Measurements from ENCODE around the gene CRMP1. TPM values are rescaled to one million over a fixed set of nuclear protein-coding genes. Genes with fewer than 3 reads are reported as not detected.

The CRMP1 gene
- total and polyA plus RNA-seq, 2 of the 4 experiments (the other 2 are of a cell fraction): 4.1 to 7.4 TPM

DNA sequence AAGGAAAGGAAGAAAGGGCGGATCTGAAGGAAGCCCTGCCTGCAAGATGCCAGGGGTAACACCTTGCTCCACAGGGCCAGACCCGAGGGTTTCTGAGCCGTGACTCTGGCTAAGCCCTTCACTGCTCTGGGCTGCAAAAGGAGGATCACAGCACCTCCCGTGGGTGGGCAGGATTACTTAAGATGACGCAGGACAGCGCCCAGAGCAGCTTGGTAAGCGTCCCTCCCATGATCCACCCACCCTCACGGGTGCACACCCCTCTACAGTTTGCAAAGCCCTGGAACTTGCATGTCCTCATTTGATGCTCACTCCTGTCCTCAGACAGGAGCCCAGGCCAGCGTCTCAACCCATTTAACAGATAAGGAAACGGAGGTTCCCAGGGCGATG, 64.9 kb downstream of the CRMP1 start:
- Histone ChIP-seq H2BK15ac (ENCODE audit: low read depth, low read length) (no peak overlapping the region), H3K18ac (ENCODE audit: low read depth, low read length) (no peak overlapping the region), H2BK5ac (ENCODE audit: low read depth, low read length, poor library complexity, severe bottlenecking) (no peak overlapping the region), H4K8ac (ENCODE audit: low read depth in 2 of 2, low read length in 2 of 2) (no peak overlapping the region), H2AK5ac (ENCODE audit: low read depth, low read length) (no peak overlapping the region), H3K23ac (ENCODE audit: low read depth, low read length) (no peak overlapping the region), H3K9ac (ENCODE audit: low read depth, low read length) (no peak overlapping the region), H3K36me3 (ENCODE audit: control insufficient read depth, insufficient read depth, low read length) (peaks cover 31% of the 10 kb centered on the region), H3K27me3 (ENCODE audit: control insufficient read depth, insufficient read depth, low read length) (no peaks in the 10 kb centered on the region), H3K4me3 (ENCODE audit: insufficient read depth, low read depth, low read length) (no peak overlapping the region), H2AK9ac (replicated peaks; ENCODE audit: low read depth, low read length, poor library complexity) (no peak overlapping the region), H4K5ac (ENCODE audit: low read depth, low read length) (no peak overlapping the region), H4K20me1 (ENCODE audit: insufficient read depth, low read length) (peaks cover 18% of the 10 kb centered on the region; the same call in 1 of the 2 replicates), H4K91ac (ENCODE audit: insufficient read depth, low read depth, low read length) (no peak overlapping the region), H3K9me1 (ENCODE audit: insufficient read depth, low read length) (peaks cover 11% of the 10 kb centered on the region), H3K79me1 (ENCODE audit: low read depth in 1 of 2, low read length in 2 of 2) (0 out of 4 replicates have a peak, but pooled peaks cover 0 to 6% of the 10 kb centered on the region in 2 experiments), H2BK20ac (ENCODE audit: low read depth, low read length) (no peak overlapping the region), H2AFZ (replicated peaks; ENCODE audit: low read length, poor library complexity) (no peak overlapping the region), H3K4me1 (ENCODE audit: control insufficient read depth, insufficient read depth, low read length) (no peaks in the 10 kb centered on the region), H3K4ac (ENCODE audit: low read depth, low read length) (no peak overlapping the region), H2BK120ac (ENCODE audit: low read depth, low read length) (no peak overlapping the region), H3K27ac (ENCODE audit: insufficient read depth, low read length) (no peak overlapping the region), H3K56ac (ENCODE audit: extremely low read depth, insufficient read depth, low read length) (no peak overlapping the region), H3K4me2 (ENCODE audit: low read depth, low read length) (no peak overlapping the region), H3K14ac (replicated peaks; ENCODE audit: low read depth, low read length) (no peak overlapping the region), H3K9me3 (ENCODE audit: control insufficient read depth, insufficient read depth, low read length) (no peaks in the 10 kb centered on the region)
- ChIA-PET POLR2A (ENCODE audit: unreplicated experiment) (no interaction called here), CTCF (no interaction called here)
- dilution Hi-C loops (cut with HindIII; ENCODE audit: low sequenced_read_pairs, unreplicated experiment) (no loop called here), intact Hi-C loops (cut with micrococcal nuclease) (loop anchor here (10.0 kb wide), 1 partner anchor 443 kb away; no protein-coding TSS in a partner anchor), in situ Hi-C loops (cut with MboI; ENCODE audit: low sequenced_read_pairs) (no loop called here)
- DNase-seq: no peak
- ATAC-seq (ENCODE audit: low read depth): no peak
- BruUV-seq (replicated peaks): TSS peak; percentile 3
- TF ChIP-seq MXI1 (IDR thresholded peaks at IDR 0.05; ENCODE audit: borderline replicate concordance, low read depth, low read length): no peak
- no peak for TF ChIP-seq RFX5 (IDR thresholded peaks at IDR 0.05; ENCODE audit: low read depth, low read length)
- TF ChIP-seq CHD1 (IDR thresholded peaks at IDR 0.05; ENCODE audit: low read depth, low read length): no peak
- TF ChIP-seq SMC3 (IDR thresholded peaks at IDR 0.05; ENCODE audit: low read depth, low read length): no peak
- no peak for TF ChIP-seq FOS (IDR thresholded peaks at IDR 0.05; ENCODE audit: low read depth, low read length)
- TF ChIP-seq NFE2L2 (IDR thresholded peaks at IDR 0.05; ENCODE audit: low read depth, low read length): no peak
- TF ChIP-seq CEBPB (IDR thresholded peaks at IDR 0.05; ENCODE audit: low read depth, low read length): no peak
- no peak for TF ChIP-seq MAZ (IDR thresholded peaks at IDR 0.05; ENCODE audit: borderline replicate concordance, low read depth, low read length)
- TF ChIP-seq, protein P1, sequence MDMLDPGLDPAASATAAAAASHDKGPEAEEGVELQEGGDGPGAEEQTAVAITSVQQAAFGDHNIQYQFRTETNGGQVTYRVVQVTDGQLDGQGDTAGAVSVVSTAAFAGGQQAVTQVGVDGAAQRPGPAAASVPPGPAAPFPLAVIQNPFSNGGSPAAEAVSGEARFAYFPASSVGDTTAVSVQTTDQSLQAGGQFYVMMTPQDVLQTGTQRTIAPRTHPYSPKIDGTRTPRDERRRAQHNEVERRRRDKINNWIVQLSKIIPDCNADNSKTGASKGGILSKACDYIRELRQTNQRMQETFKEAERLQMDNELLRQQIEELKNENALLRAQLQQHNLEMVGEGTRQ (IDR thresholded peaks at IDR 0.05; ENCODE audit: low read depth, low read length): no peak
- no peak for TF ChIP-seq MAFK (IDR thresholded peaks at IDR 0.05; ENCODE audit: low read depth, low read length)
- no peak for TF ChIP-seq RCOR1 (IDR thresholded peaks at IDR 0.05; ENCODE audit: insufficient replicate concordance, low read length)
- no peak for TF ChIP-seq BHLHE40 (IDR thresholded peaks at IDR 0.05; ENCODE audit: low read depth, low read length)
- no peak for TF ChIP-seq POLR2A (IDR thresholded peaks at IDR 0.05; ENCODE audit: low read depth, low read length)
- TF ChIP-seq, protein P2, sequence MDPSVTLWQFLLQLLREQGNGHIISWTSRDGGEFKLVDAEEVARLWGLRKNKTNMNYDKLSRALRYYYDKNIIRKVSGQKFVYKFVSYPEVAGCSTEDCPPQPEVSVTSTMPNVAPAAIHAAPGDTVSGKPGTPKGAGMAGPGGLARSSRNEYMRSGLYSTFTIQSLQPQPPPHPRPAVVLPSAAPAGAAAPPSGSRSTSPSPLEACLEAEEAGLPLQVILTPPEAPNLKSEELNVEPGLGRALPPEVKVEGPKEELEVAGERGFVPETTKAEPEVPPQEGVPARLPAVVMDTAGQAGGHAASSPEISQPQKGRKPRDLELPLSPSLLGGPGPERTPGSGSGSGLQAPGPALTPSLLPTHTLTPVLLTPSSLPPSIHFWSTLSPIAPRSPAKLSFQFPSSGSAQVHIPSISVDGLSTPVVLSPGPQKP (IDR thresholded peaks at IDR 0.05; ENCODE audit: borderline replicate concordance, low read depth, low read length): no peak
- TF ChIP-seq, protein P3, sequence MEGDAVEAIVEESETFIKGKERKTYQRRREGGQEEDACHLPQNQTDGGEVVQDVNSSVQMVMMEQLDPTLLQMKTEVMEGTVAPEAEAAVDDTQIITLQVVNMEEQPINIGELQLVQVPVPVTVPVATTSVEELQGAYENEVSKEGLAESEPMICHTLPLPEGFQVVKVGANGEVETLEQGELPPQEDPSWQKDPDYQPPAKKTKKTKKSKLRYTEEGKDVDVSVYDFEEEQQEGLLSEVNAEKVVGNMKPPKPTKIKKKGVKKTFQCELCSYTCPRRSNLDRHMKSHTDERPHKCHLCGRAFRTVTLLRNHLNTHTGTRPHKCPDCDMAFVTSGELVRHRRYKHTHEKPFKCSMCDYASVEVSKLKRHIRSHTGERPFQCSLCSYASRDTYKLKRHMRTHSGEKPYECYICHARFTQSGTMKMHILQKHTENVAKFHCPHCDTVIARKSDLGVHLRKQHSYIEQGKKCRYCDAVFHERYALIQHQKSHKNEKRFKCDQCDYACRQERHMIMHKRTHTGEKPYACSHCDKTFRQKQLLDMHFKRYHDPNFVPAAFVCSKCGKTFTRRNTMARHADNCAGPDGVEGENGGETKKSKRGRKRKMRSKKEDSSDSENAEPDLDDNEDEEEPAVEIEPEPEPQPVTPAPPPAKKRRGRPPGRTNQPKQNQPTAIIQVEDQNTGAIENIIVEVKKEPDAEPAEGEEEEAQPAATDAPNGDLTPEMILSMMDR (conservative IDR thresholded peaks at IDR 0.05; ENCODE audit: low read depth, low read length): no peak
- no peak for TF ChIP-seq RAD21 (IDR thresholded peaks at IDR 0.05; ENCODE audit: low read length)
- 100% methylated on average over 2 of the region's 11 CpGs; no CpG with 5 or more reads in 1 of the 2 experiments for WGBS, 2 experiments (ENCODE audit: extremely low coverage in 2 of 2, insufficient read length in 1 of 2)
